HL-60 (cell line): ENCODE results near the gene CTNNBIP1.

Experiments
- CTCF ChIP-seq: IDR thresholded peaks from one replicate; pipeline ENCODE4 v1.5.1; 2011; ENCODE audit warnings: low read length, control low read depth, inconsistent platforms; ENCODE audit not compliant: insufficient read depth
- GABPA ChIP-seq: IDR thresholded peaks from 2 replicates; pipeline ENCODE4 v1.6.1; 2012; ENCODE audit warnings: low read depth
- POLR2AphosphoS5 ChIP-seq: IDR thresholded peaks from 2 replicates; pipeline ENCODE4 v1.6.1; 2012; ENCODE audit warnings: low read depth
- REST ChIP-seq: IDR thresholded peaks from 2 replicates; pipeline ENCODE4 v1.6.1; 2012; ENCODE audit warnings: low read depth; ENCODE audit not compliant: insufficient replicate concordance

- TF ChIP-seq CTCF, result no peak
- TF ChIP-seq POLR2AphosphoS5, result no peak
- no peak for TF ChIP-seq GABPA
- no peak for TF ChIP-seq REST
These were observed 101.6 kb downstream of the CTNNBIP1 start for GRCh38 chr1:9808459-9808858.
